ENCODE data around the gene CHMP6.

GRCh38 chr17:80965606-80966005, 26.0 kb upstream of the CHMP6 start:
- no peak for TF ChIP-seq POLR2A (IDR thresholded peaks at IDR 0.05)
- no peak for TF ChIP-seq CTCF (IDR thresholded peaks at IDR 0.05)

Data from lower leg skin (tissue), 3 donors.